ENCODE results near the gene EXT2. TPM values are rescaled to one million over a fixed set of nuclear protein-coding genes. Genes with fewer than 3 reads are reported as not detected.

Gene EXT2
- total and polyA plus RNA-seq, 7 donors, result 11.0 to 23.5 (median 21.4) TPM

DNA sequence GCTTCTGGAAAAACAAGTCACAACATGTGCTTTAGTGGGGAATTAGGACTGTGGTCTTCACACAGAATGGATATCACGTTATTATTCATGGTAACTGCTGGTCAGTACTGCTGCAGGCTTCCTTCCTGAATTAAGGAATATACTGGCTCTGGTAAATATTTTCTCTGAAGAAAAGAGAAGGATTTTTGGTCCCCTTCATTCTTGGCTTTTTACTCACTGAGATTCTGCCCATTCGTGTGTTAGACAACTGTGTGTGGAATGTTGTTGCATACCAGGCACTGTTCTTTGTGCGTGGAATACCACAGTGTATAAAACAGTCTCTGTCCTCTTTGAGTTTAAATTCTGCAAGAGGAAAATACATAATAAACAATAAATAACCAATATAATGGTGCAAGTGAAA is 134.1 kb downstream of the EXT2 start:
- no peaks in the 10 kb centered on the region for H3K9me3 ChIP-seq
- H3K36me3 ChIP-seq (ENCODE audit: insufficient read depth in 1 of 2, low read depth in 1 of 2), result no peaks in the 10 kb centered on the region
- 67 to 87% (median 77%) methylated on average over 3 of the region's 3 CpGs for whole genome bisulfite sequencing, 3 donors
- ATAC-seq (peak in 1 of 4 donors; percentile 5), DNase-seq (no peak)
- intact Hi-C loops (cut with DNase I), result no loop called here
- no peaks in the 10 kb centered on the region for H3K4me1 ChIP-seq
- H3K27me3 ChIP-seq (ENCODE audit: insufficient read depth in 3 of 3, low read length in 2 of 3), result no peaks in the 10 kb centered on the region
- H3K4me3 ChIP-seq, result no peak overlapping the region
- H3K27ac ChIP-seq, result no peak overlapping the region
- TF ChIP-seq, protein P1, sequence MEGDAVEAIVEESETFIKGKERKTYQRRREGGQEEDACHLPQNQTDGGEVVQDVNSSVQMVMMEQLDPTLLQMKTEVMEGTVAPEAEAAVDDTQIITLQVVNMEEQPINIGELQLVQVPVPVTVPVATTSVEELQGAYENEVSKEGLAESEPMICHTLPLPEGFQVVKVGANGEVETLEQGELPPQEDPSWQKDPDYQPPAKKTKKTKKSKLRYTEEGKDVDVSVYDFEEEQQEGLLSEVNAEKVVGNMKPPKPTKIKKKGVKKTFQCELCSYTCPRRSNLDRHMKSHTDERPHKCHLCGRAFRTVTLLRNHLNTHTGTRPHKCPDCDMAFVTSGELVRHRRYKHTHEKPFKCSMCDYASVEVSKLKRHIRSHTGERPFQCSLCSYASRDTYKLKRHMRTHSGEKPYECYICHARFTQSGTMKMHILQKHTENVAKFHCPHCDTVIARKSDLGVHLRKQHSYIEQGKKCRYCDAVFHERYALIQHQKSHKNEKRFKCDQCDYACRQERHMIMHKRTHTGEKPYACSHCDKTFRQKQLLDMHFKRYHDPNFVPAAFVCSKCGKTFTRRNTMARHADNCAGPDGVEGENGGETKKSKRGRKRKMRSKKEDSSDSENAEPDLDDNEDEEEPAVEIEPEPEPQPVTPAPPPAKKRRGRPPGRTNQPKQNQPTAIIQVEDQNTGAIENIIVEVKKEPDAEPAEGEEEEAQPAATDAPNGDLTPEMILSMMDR (IDR thresholded peaks at IDR 0.05), result no peak

DNA sequence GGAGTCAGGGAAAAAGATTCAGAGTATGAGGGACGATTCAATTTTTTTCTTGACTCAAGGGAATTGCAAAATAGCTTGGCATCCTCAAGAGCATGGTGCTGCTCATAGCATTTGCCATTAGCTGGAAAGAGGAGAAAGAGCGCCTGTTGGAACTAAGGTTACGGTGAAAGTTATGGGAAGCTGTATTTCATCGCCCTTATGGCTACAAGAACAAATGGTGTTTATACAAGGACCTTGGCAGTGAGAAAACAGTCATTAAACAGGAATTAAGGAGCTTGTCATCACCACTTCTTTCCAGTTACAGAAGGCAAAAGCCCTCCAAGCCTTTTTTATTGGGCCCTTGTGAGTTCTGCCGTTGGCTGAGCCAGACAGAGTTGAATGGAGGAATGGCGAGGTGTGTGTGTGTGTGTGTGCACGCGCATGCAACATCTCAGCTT is 140.3 kb downstream of the EXT2 start:
- DNase-seq (no peak), ATAC-seq (peak; percentile 85 to 92 (median 91))
- peaks cover 0 to 10% of the 10 kb centered on the region in 2 donors for H3K36me3 ChIP-seq (ENCODE audit: insufficient read depth in 1 of 2, low read depth in 1 of 2)
- no peak overlapping the region for H3K4me3 ChIP-seq
- peaks cover 4% of the 10 kb centered on the region for H3K4me1 ChIP-seq
- H3K27ac ChIP-seq, result peak overlapping the region; percentile 25
- TF ChIP-seq, protein P1 (IDR thresholded peaks at IDR 0.05), result no peak
- H3K27me3 ChIP-seq (ENCODE audit: insufficient read depth in 3 of 3, low read length in 2 of 3), result no peaks in the 10 kb centered on the region
- no peaks in the 10 kb centered on the region for H3K9me3 ChIP-seq
- intact Hi-C loops (cut with DNase I), result no loop called here
- 29 to 36% (median 31%) methylated on average over 8 of the region's 8 CpGs for WGBS, 3 donors

DNA sequence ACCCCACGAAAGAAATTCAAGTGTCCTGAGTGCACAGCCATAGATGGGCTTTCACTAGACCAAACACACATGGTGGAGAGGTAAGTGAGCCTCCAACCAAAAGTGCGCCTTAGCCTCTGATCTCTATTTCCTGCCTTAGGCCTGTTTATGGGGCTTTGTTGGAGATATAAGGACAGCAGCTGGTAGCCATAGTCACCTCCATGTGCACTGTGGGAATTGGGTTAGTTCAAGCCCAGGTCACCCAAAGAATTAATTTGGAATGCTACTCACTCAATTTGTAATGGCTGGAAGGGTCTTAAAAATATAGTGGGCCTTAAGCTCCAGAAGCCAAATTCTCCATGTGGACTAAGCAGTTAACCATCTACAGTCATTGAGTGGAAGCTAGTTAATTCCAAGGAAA is 140.8 kb downstream of the EXT2 start:
- Histone ChIP-seq H3K36me3 (ENCODE audit: insufficient read depth in 1 of 2, low read depth in 1 of 2) (peaks cover 0 to 10% of the 10 kb centered on the region in 2 donors), H3K4me1 (peaks cover 9% of the 10 kb centered on the region), H3K27ac (no peak overlapping the region), H3K27me3 (ENCODE audit: insufficient read depth in 3 of 3, low read length in 2 of 3) (no peaks in the 10 kb centered on the region), H3K4me3 (no peak overlapping the region), H3K9me3 (no peaks in the 10 kb centered on the region)
- intact Hi-C loops (cut with DNase I), result no loop called here
- 58 to 68% (median 67%) methylated on average over 2 of the region's 2 CpGs for WGBS, 3 donors
- ATAC-seq (peak in 2 of 4 donors; percentile 23 to 25), DNase-seq (no peak)
- TF ChIP-seq, protein P1 (IDR thresholded peaks at IDR 0.05), result no peak

DNA sequence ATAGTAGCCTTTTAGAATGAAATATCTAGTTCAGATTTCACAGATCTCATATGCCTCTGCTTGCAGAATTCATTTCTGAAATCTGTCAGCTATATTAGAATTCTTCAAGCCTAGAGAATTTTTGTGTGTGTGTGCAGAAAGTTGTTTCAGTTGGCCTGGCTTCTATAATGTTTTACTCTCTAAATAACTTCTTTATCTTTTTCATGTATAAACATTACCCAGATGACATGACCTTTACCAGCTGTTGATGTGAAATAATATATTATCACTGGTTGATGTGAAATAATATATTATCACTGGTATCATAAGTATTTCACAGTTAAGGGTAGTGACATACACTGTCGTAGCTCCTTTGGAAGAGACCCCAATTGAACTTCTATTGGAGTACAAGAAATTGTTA is 141.7 kb downstream of the EXT2 start:
- ATAC-seq, result no peak
- TF ChIP-seq, protein P1 (IDR thresholded peaks at IDR 0.05), result no peak
- DNase-seq, result no peak
- Histone ChIP-seq H3K36me3 (ENCODE audit: insufficient read depth in 1 of 2, low read depth in 1 of 2) (peaks cover 0 to 10% of the 10 kb centered on the region in 2 donors), H3K4me1 (peaks cover 16% of the 10 kb centered on the region), H3K27me3 (ENCODE audit: insufficient read depth in 3 of 3, low read length in 2 of 3) (no peaks in the 10 kb centered on the region), H3K4me3 (no peak overlapping the region), H3K9me3 (no peaks in the 10 kb centered on the region), H3K27ac (no peak overlapping the region)
- 55 to 79% (median 76%) methylated on average over 1 of the region's 1 CpG for WGBS, 3 donors
- intact Hi-C loops (cut with DNase I), result no loop called here

DNA sequence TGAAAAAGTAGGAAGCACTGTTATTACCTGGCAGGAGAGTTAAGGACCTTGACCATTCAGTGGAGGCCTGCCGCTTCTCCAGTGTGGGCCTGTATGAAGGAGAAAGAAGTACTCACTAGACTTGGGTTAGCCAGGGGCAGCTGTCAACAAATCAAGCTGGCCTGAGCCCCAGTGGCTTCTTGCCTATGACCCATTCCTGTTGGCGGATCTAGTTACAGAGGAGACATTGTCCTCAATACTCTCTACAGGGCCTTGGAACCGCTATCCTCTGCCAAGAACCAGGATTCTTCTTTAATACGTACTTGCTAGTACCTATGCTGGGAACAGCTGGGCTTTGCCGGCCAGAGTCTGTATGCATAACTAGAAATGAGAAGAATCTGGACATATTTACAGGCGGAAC is 146.4 kb downstream of the EXT2 start:
- peaks cover 0 to 3% of the 10 kb centered on the region in 2 donors for H3K36me3 ChIP-seq (ENCODE audit: insufficient read depth in 1 of 2, low read depth in 1 of 2)
- intact Hi-C loops (cut with DNase I), result loop anchor here (5.0 to 10.0 kb wide), 2 partner anchors 65 to 67 kb away; no protein-coding TSS in a partner anchor
- 32 to 33% (median 33%) methylated on average over 6 of the region's 6 CpGs for WGBS, 3 donors
- H3K27me3 ChIP-seq (ENCODE audit: insufficient read depth in 3 of 3, low read length in 2 of 3), result no peaks in the 10 kb centered on the region
- ATAC-seq (peak; percentile 98 to 100 (median 98)), DNase-seq (peak; percentile 57 to 88)
- H3K4me1 ChIP-seq, result peaks cover 49% of the 10 kb centered on the region
- no peaks in the 10 kb centered on the region for H3K9me3 ChIP-seq
- H3K27ac ChIP-seq, result peak overlapping the region; percentile 66
- H3K4me3 ChIP-seq, result no peak overlapping the region
- TF ChIP-seq, protein P1 (IDR thresholded peaks at IDR 0.05), result no peak

All from psoas muscle (tissue), 8 donors.